Hepatic stellate cell (primary cell): ENCODE data around the gene HOXB1.
"Not testable (repeated sequence)": the region's sequence is repeated elsewhere in the genome, so short reads cannot be mapped to it uniquely, and the experiment has no call there.

Source experiments
- DNase-seq: peaks from one replicate; pipeline ENCODE4 v3.0.0; 2011; ENCODE audit warnings: low spot score

The HOXB1 gene

GRCh38 chr17:48543107-48543853 is 12.5 kb upstream of the HOXB1 start:
- DNase-seq, result peak; percentile 64

DNA sequence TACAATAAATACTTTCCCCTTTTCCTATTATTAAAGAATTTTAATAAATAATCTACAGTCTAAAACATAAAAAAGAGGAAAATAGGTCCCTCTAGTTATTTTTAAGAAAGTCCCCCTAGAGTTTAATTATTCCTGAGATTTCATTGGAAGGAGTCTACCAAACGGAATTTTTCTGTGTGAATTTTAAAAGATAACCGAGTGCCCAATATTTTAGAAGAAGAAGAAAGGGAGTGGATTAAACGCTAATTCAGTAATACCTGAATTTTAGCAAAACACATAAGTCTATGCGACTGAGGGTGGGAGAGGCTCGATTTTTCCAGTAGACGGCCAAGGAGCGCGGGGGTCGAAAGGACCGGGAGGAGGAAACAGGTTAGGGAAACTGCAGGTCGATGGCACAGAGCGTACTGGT is 11.9 kb upstream of the HOXB1 start:
- DNase-seq, result no peak

DNA sequence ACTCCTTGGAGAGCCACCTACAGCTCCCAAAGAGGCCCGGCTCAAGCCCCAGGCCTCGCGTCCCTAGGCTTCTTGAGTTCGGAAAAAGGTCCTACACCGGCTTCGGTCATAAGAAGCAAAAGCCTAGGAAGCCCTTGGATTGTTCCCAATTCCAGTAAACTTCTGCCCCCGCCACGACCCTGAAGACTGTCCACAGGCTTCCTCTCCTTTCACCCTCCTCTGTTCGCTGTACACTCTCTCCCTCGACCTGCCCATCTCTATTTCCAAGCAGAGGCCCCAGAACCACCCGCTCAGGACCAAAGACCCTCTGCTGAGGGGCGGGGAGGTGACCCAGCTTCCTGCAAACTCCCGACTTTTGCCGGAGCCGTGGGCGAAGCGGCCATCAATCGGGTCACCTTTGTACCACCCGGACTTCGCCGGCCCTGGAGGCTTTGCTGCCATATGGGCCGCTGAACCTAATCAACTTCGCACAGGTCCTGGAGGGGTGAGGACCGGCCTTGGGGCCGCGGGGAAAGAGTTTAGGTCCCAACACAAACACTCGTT is 11.4 kb upstream of the HOXB1 start:
- no peak for DNase-seq

- peak; percentile 78 for DNase-seq
These were observed 10.8 kb upstream of the HOXB1 start for GRCh38 chr17:48541577-48542113.

DNA sequence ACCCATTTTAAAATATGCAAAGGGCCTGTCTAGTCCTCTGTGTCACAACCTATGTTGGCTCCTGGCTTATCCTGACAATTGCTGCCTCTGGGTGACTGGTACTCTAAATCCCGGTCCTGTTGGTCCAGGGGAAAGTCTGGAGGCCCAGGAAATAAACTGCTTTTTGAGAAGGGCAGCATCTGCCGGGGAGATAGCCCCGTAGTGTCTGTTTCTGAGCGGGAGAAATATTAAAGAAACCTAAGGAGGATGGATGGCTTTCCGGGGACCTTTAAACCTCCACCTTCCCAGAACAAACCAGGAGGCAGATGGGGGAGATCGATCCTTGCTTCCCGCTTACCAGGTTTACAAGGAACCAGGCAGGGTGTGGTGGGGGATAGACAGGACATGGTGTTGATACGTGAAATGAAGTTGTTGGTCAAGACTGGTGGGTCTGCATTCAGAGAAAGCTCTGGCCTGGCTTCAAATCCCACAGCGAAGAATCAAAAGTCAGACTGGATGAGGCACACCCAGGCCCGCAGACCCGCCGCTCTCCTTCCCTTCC is 10.3 kb upstream of the HOXB1 start:
- no peak for DNase-seq

- no peak for DNase-seq
These were observed 9.4 kb upstream of the HOXB1 start for GRCh38 chr17:48540213-48540612.

GRCh38 chr17:48539177-48539576 is 8.4 kb upstream of the HOXB1 start:
- DNase-seq, result peak; percentile 85

GRCh38 chr17:48537316-48537715 is 6.5 kb upstream of the HOXB1 start:
- DNase-seq, result no peak

DNA sequence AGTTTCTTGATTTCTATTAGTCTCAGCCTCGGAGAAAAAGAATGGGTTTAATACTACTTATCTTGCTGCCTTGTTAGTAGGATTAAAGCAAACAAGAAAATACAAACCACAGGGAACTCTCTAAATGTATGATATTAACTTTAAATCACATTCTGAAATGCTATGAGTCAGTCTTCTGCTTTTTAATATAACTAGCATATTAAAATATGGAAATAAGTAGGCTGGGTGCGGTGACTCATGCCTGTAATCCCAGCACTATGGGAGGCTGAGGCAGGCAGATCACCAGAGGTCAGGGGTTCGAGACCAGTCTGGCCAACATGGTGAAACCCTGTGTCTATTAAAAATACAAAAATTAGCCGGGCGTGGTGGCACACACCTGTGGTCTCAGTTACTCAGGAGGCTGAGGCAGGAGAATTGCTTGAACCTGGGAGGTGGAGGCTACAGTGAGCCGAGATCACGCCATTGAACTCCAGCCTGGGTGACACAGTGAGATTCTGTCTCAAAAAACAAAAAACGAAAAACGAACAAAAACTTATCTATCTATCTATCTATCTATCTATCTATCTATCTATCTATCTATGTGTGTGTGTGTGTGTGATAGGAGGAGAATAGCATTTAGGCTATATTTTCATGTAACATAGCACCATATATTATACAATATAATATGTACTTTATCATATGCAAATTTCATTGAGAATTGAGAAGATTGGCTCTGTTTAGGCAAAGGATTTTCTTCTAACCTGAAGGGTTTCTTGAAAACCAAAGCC is 5.2 kb upstream of the HOXB1 start:
- not testable (repeated sequence) for DNase-seq

- no peak for DNase-seq
These were observed 1.4 kb upstream of the HOXB1 start for GRCh38 chr17:48532261-48532660.

DNA sequence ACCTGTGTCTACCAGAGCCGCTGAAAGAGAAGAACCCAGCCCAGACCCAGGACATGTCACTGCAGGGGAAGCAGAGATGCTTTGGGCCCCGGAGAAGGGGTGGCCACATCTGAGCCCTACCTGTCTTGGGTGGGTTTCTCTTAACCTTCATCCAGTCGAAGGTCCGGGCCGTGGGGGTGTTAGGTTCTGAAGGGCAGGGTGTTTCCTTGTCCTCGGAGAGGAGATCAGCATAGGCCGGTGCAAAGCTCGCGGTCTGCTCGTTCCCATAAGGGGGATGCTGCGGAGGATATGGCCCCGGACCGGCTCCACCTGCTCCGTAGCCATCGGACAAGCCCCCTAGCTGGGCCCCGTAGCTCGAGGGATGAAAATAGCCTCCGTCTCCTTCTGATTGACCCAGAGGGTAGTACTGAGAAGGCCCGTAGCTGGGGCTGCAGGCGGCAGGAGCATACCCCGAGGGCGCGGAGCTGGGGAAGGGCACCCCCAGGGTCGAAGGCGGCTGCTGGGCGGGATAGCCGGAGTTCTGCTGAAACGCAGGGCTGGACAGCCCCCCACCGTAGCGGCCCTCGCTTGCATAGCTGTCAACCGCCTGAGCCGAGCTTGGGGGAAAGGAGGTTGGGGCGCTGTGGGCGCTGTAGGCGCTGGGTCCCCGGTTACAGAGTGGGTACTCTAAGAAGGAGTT is 464 bp downstream of the HOXB1 start:
- DNase-seq, result no peak

GRCh38 chr17:48529683-48530009 is 1.2 kb downstream of the HOXB1 start:
- DNase-seq, result no peak

GRCh38 chr17:48528936-48529682 is 1.7 kb downstream of the HOXB1 start:
- no peak for DNase-seq

- no peak for DNase-seq
These were observed 2.5 kb downstream of the HOXB1 start for GRCh38 chr17:48528153-48528935.

- DNase-seq, result no peak
These were observed 3.3 kb downstream of the HOXB1 start for GRCh38 chr17:48527547-48527932.

- no peak for DNase-seq
These were observed 3.9 kb downstream of the HOXB1 start for GRCh38 chr17:48526608-48527546.

DNA sequence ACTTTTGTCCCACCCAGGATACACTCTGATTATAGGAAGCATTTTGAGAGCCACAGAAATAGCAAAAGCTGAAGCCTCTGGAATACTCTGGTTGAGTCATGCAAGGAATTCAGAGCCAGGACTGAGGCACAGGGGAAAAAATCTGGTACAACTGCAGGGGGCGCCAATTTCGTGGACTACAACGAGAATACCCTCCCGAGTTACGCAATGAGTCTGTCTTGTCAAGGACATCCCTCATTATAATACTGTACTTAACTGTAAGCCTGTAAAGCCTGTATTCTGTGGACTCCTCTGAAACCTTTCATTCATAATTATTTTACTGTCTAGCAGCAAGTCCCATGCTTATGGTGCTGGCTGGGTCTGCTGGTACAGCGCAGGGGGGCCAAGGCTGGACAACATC is 7.8 kb downstream of the HOXB1 start:
- no peak for DNase-seq

- peak; percentile 41 for DNase-seq
These were observed 8.7 kb downstream of the HOXB1 start for GRCh38 chr17:48522031-48522653.

- DNase-seq, result peak; percentile 37
These were observed 10.2 kb downstream of the HOXB1 start for GRCh38 chr17:48520631-48521079.
